Psoas muscle (tissue), 8 donors: Measurements from ENCODE around the gene GLI3. TPM values are rescaled to one million over a fixed set of nuclear protein-coding genes. Genes with fewer than 3 reads are reported as not detected.

Source experiments
- ATAC-seq, 4 donors: fragments of 200-7000 bp; cut with Tn5 transposase; one replicate each; pipeline ENCODE4 v1.9.1; 2020; ENCODE audit warnings: moderate library complexity in 3 of 4, mild to moderate bottlenecking in 2 of 4
- DNase-seq, 2 donors: peaks; one replicate each; pipeline ENCODE4 v3.0.0-alpha.2; 2020
- H3K27ac ChIP-seq: fragments of 200-600 bp; one replicate; pipeline ENCODE4 v1.8.0; 2022
- H3K27me3 ChIP-seq, 3 donors: fragments of 200-600 bp in 1 of 3; one replicate each; pipeline versions ENCODE4 v1.6.1 to v1.8.0; 2013 to 2022; ENCODE audit warnings: low read length in 2 of 3, mild to moderate bottlenecking in 2 of 3, moderate library complexity in 1 of 3; ENCODE audit not compliant: insufficient read depth in 3 of 3
- H3K36me3 ChIP-seq, 2 donors: fragments of 200-600 bp in 1 of 2; one replicate each; pipeline versions ENCODE4 v1.6.1 to v1.8.0; 2013 to 2022; ENCODE audit warnings: low read depth in 1 of 2, mild to moderate bottlenecking in 1 of 2, moderate library complexity in 1 of 2; ENCODE audit not compliant: insufficient read depth in 1 of 2
- H3K4me1 ChIP-seq: fragments of 200-600 bp; one replicate; pipeline ENCODE4 v1.8.0; 2022
- H3K4me3 ChIP-seq: fragments of 200-600 bp; one replicate; pipeline ENCODE4 v1.8.0; 2022; ENCODE audit warnings: mild to moderate bottlenecking
- H3K9me3 ChIP-seq: fragments of 200-600 bp; one replicate; pipeline ENCODE4 v1.8.0; 2022
- CTCF ChIP-seq: fragments of 200-600 bp; IDR thresholded peaks from one replicate; pipeline ENCODE4 v1.8.0; 2022; ENCODE audit warnings: antibody characterized with exemption
- WGBS, 3 donors: extraction: QIAGEN DNeasy Blood & Tissue Kit; methylation state at CpG; one replicate each; pipeline versions ENCODE4 v1.1.6 to v1.1.7; 2013; 5-methylcytosine and 5-hydroxymethylcytosine counted together
- intact Hi-C, 2 donors: fragments of 100-400 bp; cut with DNase I; formaldehyde crosslinking; loops; one replicate each; pipeline versions ENCODE4 v1.11.0 to v1.14.2; 2022
- polyA plus RNA-seq, 3 donors: library from polyadenylated mRNA; stranded (reverse); fragments of 200-250 nt; gene quantifications; one replicate each; pipeline ENCODE4 v1.2.3, GENCODE V29; 2013
- total RNA-seq, 4 donors: library from RNA; stranded (reverse); fragmentation: NEBNext Ultra II Directional in 2 of 4; extraction: Animal tissue kit (Norgen Biotek cat#: 25700) in 2 of 4; gene quantifications; one replicate each; pipeline versions ENCODE4 v1.2.1 to v1.2.4, GENCODE V29; 2021 to 2023
- donor health status: healthy with polysubstance abuse.
- donor health status: DM: no; HTN: no; CAD: no; lungs with moderate emphysema.
- donor health status: Bipolar disorder and iron deficiency.
- donor health status: healthy.
- donor health status: DM: yes; HTN: yes; CAD: no.
- donor health status: DM: no; HTN: no; CAD: no.
- donor health status: DM: no; HTN: no; CAD: no.
- donor health status: DM: yes; HTN: yes; CAD: no.

The GLI3 gene
- total and polyA plus RNA-seq, 7 donors = 0.24 to 4.9 (median 3.2) TPM

- TF ChIP-seq CTCF = no peak
- H3K27ac ChIP-seq = peak overlapping the region; percentile 75
- WGBS, 3 donors = 37 to 58% (median 40%) methylated on average over 4 of the region's 4 CpGs
- H3K4me3 ChIP-seq = no peak overlapping the region
- ATAC-seq (peak; percentile 69 to 90 (median 86)), DNase-seq (peak; percentile 24 to 62)
- H3K36me3 ChIP-seq = no peaks in the 10 kb centered on the region
- peaks cover 14% of the 10 kb centered on the region for H3K4me1 ChIP-seq
- intact Hi-C loops = no loop called here
- no peaks in the 10 kb centered on the region for H3K9me3 ChIP-seq
- H3K27me3 ChIP-seq = no peaks in the 10 kb centered on the region
These were observed 27.0 kb upstream of the GLI3 start for GRCh38 chr7:42263971-42264370.

DNA sequence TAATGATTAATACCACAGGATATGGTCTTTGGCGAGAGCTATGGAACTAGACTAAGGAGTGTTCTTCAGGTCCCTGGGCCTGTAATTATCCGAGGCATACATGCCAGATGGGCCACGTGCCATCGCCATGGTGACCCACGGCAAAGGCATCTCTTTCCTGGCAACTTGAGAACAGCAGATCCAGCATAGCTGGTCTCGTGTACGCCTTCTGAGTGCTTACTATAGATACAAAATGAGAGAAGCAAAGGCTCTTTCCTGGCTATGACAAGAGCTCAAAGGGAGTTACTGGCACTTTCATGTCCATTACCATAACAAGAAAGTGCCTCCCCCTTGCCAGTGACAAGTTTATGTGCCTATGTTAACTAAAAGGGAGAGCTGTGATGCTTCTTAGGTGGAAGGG, 26.0 kb upstream of the GLI3 start:
- peak overlapping the region; percentile 75 for H3K27ac ChIP-seq
- intact Hi-C loops = no loop called here
- H3K36me3 ChIP-seq = no peaks in the 10 kb centered on the region
- H3K9me3 ChIP-seq = no peaks in the 10 kb centered on the region
- 17 to 28% (median 24%) methylated on average over 7 of the region's 7 CpGs for WGBS, 3 donors
- TF ChIP-seq CTCF = no peak
- peaks cover 14% of the 10 kb centered on the region for H3K4me1 ChIP-seq
- DNase-seq (peak; percentile 70 to 89), ATAC-seq (peak; percentile 91 to 96 (median 92))
- H3K27me3 ChIP-seq = no peaks in the 10 kb centered on the region
- H3K4me3 ChIP-seq = no peak overlapping the region

DNA sequence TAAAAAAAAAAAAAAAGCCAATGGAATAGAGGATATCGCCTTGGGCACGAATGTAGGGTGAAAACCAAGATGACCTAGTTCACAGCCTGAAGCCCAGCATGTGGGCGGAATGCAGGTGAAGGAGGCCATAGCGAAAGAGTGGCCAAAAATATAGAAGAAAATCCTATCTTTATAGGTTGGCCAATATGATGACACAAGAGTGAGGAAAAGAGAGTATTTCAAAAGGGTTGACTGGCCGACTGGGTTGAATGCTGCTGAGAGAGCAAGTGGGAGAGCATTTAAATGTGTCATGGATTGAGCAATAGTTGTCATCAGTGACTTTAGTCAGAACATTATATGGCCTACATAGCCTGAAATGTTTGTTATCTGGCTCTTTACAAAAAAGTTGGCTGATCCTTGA, 17.2 kb upstream of the GLI3 start:
- Histone ChIP-seq H3K36me3 (no peaks in the 10 kb centered on the region), H3K4me3 (no peak overlapping the region), H3K27me3 (no peaks in the 10 kb centered on the region), H3K4me1 (no peaks in the 10 kb centered on the region), H3K9me3 (no peaks in the 10 kb centered on the region), H3K27ac (no peak overlapping the region)
- intact Hi-C loops = loop anchor here in 1 of 2 donors (5.0 kb wide), 1 partner anchor 323 kb away; no protein-coding TSS in a partner anchor
- peak in 3 of 4 donors; percentile 62 to 70 (median 66) for ATAC-seq
- no peak for DNase-seq
- WGBS, 3 donors = 85 to 92% (median 92%) methylated on average over 5 of the region's 5 CpGs
- no peak for TF ChIP-seq CTCF

DNA sequence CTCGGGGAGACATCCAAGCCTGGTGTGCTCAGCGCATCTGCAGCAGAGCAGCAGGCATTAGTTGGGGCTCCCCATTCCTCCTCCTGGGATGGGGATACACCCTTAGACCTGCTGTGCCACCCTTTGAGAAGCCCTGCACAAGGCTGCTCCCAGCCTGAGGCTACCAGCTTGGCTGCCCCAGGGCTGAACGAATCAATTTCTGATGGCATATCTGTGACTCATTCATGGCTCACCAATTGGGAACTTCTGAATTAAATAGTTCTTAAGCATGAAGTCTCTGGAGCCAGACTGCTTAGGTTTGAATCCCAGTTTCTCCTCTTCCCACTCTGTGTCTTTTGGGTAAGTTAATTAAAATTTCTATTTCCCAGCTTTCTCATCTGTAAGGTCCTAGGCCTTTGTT, 16.3 kb upstream of the GLI3 start:
- Histone ChIP-seq H3K9me3 (no peaks in the 10 kb centered on the region), H3K36me3 (no peaks in the 10 kb centered on the region), H3K4me3 (no peak overlapping the region), H3K4me1 (no peaks in the 10 kb centered on the region), H3K27ac (no peak overlapping the region), H3K27me3 (no peaks in the 10 kb centered on the region)
- 60 to 82% (median 60%) methylated on average over 3 of the region's 3 CpGs for WGBS, 3 donors
- DNase-seq (no peak), ATAC-seq (no peak)
- intact Hi-C loops = loop anchor here in 1 of 2 donors (5.0 kb wide), 1 partner anchor 324 kb away; no protein-coding TSS in a partner anchor
- TF ChIP-seq CTCF = no peak

DNA sequence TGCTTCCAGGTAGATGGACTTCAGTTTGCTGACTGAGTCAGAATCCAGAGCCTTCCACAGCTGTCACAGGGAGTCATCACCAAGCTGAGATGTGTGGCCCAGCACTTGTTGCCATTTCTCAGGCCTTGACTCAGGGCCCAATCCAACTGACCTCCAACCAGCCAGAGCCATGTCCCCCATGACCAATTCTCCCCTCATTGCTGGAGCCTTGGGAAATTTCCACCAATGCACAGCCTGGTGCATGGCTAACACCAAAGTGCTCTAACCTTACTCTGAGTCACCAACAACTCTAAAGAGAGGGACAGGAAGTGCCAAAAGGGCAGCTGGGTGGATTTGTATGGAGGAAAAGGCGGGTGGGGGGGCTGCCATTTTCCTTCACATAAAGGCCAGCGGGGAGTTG, 13.4 kb upstream of the GLI3 start:
- ATAC-seq = no peak
- Histone ChIP-seq H3K9me3 (no peaks in the 10 kb centered on the region), H3K27ac (no peak overlapping the region), H3K36me3 (no peaks in the 10 kb centered on the region), H3K27me3 (no peaks in the 10 kb centered on the region), H3K4me1 (no peaks in the 10 kb centered on the region), H3K4me3 (no peak overlapping the region)
- intact Hi-C loops = loop anchor here in 1 of 2 donors (5.0 kb wide), 1 partner anchor 327 kb away; no protein-coding TSS in a partner anchor
- 93 to 100% (median 94%) methylated on average over 2 of the region's 2 CpGs for WGBS, 3 donors
- DNase-seq = no peak
- TF ChIP-seq CTCF = no peak
